ENCODE data around the gene KAT8.

GRCh38 chr16:31177136-31177535 is 59.7 kb downstream of the KAT8 start:
- TF ChIP-seq ZNF274 (CRISPR knock-in tag; IDR thresholded peaks at IDR 0.05) (no peak), USF2 (IDR thresholded peaks at IDR 0.05; ENCODE audit: low read depth, low read length) (no peak), USF2 (CRISPR knock-in tag; IDR thresholded peaks at IDR 0.05; ENCODE audit: borderline replicate concordance) (no peak), POLR2A (IDR thresholded peaks at IDR 0.05; ENCODE audit: insufficient read depth in 1 of 2, low read depth in 2 of 2, low read length in 2 of 2) (no peak), NKX3-1 (CRISPR knock-in tag; IDR thresholded peaks at IDR 0.05) (no peak), CTCF (CRISPR knock-in tag; IDR thresholded peaks at IDR 0.05) (no peak)

All from HepG2 (cell line).